IPS-NIHi11 (cell line): ENCODE results near the gene RGS14.
"Not testable (repeated sequence)": the region's sequence is repeated elsewhere in the genome, so short reads cannot be mapped to it uniquely, and the experiment has no call there.

Experiments
- DNase-seq: peaks from one replicate; pipeline ENCODE4 v3.0.0; 2012; ENCODE audit warnings: mixed read lengths, low spot score

Gene RGS14

GRCh38 chr5:177328545-177329231 is 29.0 kb upstream of the RGS14 start:
- no peak for DNase-seq

- DNase-seq: no peak
Observed at GRCh38 chr5:177329883-177330282, 27.8 kb upstream of the RGS14 start.

GRCh38 chr5:177330991-177331842 is 26.5 kb upstream of the RGS14 start:
- no peak for DNase-seq

- no peak for DNase-seq
Observed at GRCh38 chr5:177332031-177332895, 25.5 kb upstream of the RGS14 start.

GRCh38 chr5:177332896-177333260 is 24.8 kb upstream of the RGS14 start:
- DNase-seq: no peak

GRCh38 chr5:177333420-177334154 is 24.1 kb upstream of the RGS14 start:
- no peak for DNase-seq

- DNase-seq: no peak
Observed at GRCh38 chr5:177334155-177334551, 23.6 kb upstream of the RGS14 start.

GRCh38 chr5:177334781-177335700 is 22.7 kb upstream of the RGS14 start:
- DNase-seq: no peak

GRCh38 chr5:177335701-177336065 is 22.0 kb upstream of the RGS14 start:
- DNase-seq: no peak

GRCh38 chr5:177336112-177336511 is 21.6 kb upstream of the RGS14 start:
- no peak for DNase-seq

- DNase-seq: no peak
Observed at GRCh38 chr5:177336603-177337494, 20.9 kb upstream of the RGS14 start.

GRCh38 chr5:177338251-177339106 is 19.2 kb upstream of the RGS14 start:
- DNase-seq: no peak

- DNase-seq: no peak
Observed at GRCh38 chr5:177339107-177339638, 18.6 kb upstream of the RGS14 start.

GRCh38 chr5:177343000-177343399 is 14.7 kb upstream of the RGS14 start:
- not testable (repeated sequence) for DNase-seq

GRCh38 chr5:177343777-177344176 is 13.9 kb upstream of the RGS14 start:
- no peak for DNase-seq

- DNase-seq: no peak
Observed at GRCh38 chr5:177344891-177345290, 12.8 kb upstream of the RGS14 start.

GRCh38 chr5:177346820-177347219 is 10.9 kb upstream of the RGS14 start:
- DNase-seq: no peak

GRCh38 chr5:177347699-177348098 is 10.0 kb upstream of the RGS14 start:
- DNase-seq: no peak

GRCh38 chr5:177349362-177349647 is 8.4 kb upstream of the RGS14 start:
- no peak for DNase-seq
